OCI-LY3 (cell line): ENCODE data around the gene AKR7A3.

Source experiments
- EZH2phosphoT487 ChIP-seq: fragments of 200-600 bp; shearing (Covaris generic); IDR thresholded peaks from 2 replicates; pipeline ENCODE4 v1.6.1; 2018; ENCODE audit warnings: antibody characterized with exemption, mixed run types, low read depth
- TF ChIP-seq, protein P1 (sequence below): fragments of 200-600, 300-600 bp; sonication (generic); IDR thresholded peaks from 2 replicates; pipeline ENCODE4 v1.5.1; 2014; ENCODE audit warnings: antibody characterized with exemption, low read length, low read depth

DNA sequence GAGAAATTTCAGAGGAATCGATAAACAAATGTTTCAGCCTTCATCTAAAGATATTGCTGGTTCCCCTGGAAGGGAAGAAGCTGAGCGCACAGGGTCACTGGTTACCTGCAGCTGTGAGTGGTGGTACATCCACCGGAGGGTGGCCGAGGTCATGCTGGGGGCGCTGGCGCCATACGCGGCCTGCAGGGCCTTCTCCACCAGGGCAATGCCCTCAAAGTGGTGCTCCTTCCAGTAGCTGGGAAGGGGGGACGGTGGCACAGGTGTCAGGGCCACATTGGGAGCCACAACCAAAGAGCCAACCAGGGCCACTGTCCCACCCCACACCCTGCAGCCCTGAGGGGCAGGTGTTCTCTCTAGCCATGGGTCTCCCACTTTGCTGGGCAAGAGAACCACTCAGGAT is 4.7 kb downstream of the AKR7A3 start:
- TF ChIP-seq, protein P1, sequence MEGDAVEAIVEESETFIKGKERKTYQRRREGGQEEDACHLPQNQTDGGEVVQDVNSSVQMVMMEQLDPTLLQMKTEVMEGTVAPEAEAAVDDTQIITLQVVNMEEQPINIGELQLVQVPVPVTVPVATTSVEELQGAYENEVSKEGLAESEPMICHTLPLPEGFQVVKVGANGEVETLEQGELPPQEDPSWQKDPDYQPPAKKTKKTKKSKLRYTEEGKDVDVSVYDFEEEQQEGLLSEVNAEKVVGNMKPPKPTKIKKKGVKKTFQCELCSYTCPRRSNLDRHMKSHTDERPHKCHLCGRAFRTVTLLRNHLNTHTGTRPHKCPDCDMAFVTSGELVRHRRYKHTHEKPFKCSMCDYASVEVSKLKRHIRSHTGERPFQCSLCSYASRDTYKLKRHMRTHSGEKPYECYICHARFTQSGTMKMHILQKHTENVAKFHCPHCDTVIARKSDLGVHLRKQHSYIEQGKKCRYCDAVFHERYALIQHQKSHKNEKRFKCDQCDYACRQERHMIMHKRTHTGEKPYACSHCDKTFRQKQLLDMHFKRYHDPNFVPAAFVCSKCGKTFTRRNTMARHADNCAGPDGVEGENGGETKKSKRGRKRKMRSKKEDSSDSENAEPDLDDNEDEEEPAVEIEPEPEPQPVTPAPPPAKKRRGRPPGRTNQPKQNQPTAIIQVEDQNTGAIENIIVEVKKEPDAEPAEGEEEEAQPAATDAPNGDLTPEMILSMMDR = no peak
- TF ChIP-seq EZH2phosphoT487 = no peak
